Bronchial epithelial cell (primary cell): Measurements from ENCODE around the gene NOLC1. TPM values are rescaled to one million over a fixed set of nuclear protein-coding genes. Genes with fewer than 3 reads are reported as not detected.

Experiments
- DNase-seq: peaks from one replicate; pipeline ENCODE4 v3.0.0-alpha.2; 2010; ENCODE audit warnings: low read depth
- FAIRE-seq: peaks from 2 replicates; lab custom pipeline; 2011; peaks lifted over from hg19 to GRCh38; lab: Jason Lieb, UNC
- H3K27me3 ChIP-seq: 2 replicates; pipeline ENCODE4 v1.5.1; 2011; ENCODE audit warnings: low read length; ENCODE audit not compliant: control insufficient read depth, insufficient read depth
- H3K36me3 ChIP-seq: 2 replicates; pipeline ENCODE4 v1.5.1; 2011; ENCODE audit warnings: low read length; ENCODE audit not compliant: control insufficient read depth, insufficient read depth
- H3K4me3 ChIP-seq: 2 replicates; pipeline ENCODE4 v1.5.1; 2011; ENCODE audit warnings: mild to moderate bottlenecking, low read depth, low read length, control low read depth
- CTCF ChIP-seq: IDR thresholded peaks from 2 replicates; pipeline ENCODE4 v1.5.1; 2011; ENCODE audit warnings: mild to moderate bottlenecking, moderate library complexity, low read length, control low read depth, inconsistent platforms; ENCODE audit not compliant: insufficient read depth, severe bottlenecking
- total RNA-seq: library from RNA; depleted of rRNA; stranded (reverse); fragments of >200 nt; gene quantifications from 2 replicates; pipeline ENCODE4 v1.2.1, GENCODE V29; 2014

Gene NOLC1
- total RNA-seq, 1 donor from 2014 or later: 56.6 TPM

- DNase-seq: no peak
- peaks cover 52% of the 10 kb centered on the region for H3K36me3 ChIP-seq
- FAIRE-seq: no peak
- H3K4me3 ChIP-seq: no peak overlapping the region
- H3K27me3 ChIP-seq: no peaks in the 10 kb centered on the region
- TF ChIP-seq CTCF: no peak
Measured at GRCh38 chr10:102139281-102140110, 12.7 kb upstream of the NOLC1 start.

GRCh38 chr10:102140218-102140617 lies 12.0 kb upstream of the NOLC1 start:
- no peak for TF ChIP-seq CTCF
- no peak for FAIRE-seq
- no peak for DNase-seq
- H3K36me3 ChIP-seq: peaks cover 57% of the 10 kb centered on the region
- no peak overlapping the region for H3K4me3 ChIP-seq
- H3K27me3 ChIP-seq: no peaks in the 10 kb centered on the region

GRCh38 chr10:102140913-102141540 lies 11.2 kb upstream of the NOLC1 start:
- H3K4me3 ChIP-seq: no peak overlapping the region
- DNase-seq: no peak
- no peak for FAIRE-seq
- H3K27me3 ChIP-seq: no peaks in the 10 kb centered on the region
- peaks cover 57% of the 10 kb centered on the region for H3K36me3 ChIP-seq
- no peak for TF ChIP-seq CTCF

- no peak overlapping the region for H3K4me3 ChIP-seq
- DNase-seq: no peak
- no peaks in the 10 kb centered on the region for H3K27me3 ChIP-seq
- TF ChIP-seq CTCF: no peak
- FAIRE-seq: no peak
- H3K36me3 ChIP-seq: peaks cover 62% of the 10 kb centered on the region
Measured at GRCh38 chr10:102141583-102142107, 10.5 kb upstream of the NOLC1 start.

GRCh38 chr10:102146971-102147428 lies 5.2 kb upstream of the NOLC1 start:
- peaks cover 42% of the 10 kb centered on the region for H3K36me3 ChIP-seq
- no peaks in the 10 kb centered on the region for H3K27me3 ChIP-seq
- H3K4me3 ChIP-seq: no peak overlapping the region
- TF ChIP-seq CTCF: no peak
- FAIRE-seq (no peak), DNase-seq (no peak)
